NCI-H526 treated with DMSO at 0.1 percent for 48 hours (cell line): ENCODE measurements around the gene UTS2R.

ENCODE experiments used
- DNase-seq: peaks from one replicate; lab custom pipeline; 2025; lab: John Stamatoyannopoulos, UW

The UTS2R gene

DNA sequence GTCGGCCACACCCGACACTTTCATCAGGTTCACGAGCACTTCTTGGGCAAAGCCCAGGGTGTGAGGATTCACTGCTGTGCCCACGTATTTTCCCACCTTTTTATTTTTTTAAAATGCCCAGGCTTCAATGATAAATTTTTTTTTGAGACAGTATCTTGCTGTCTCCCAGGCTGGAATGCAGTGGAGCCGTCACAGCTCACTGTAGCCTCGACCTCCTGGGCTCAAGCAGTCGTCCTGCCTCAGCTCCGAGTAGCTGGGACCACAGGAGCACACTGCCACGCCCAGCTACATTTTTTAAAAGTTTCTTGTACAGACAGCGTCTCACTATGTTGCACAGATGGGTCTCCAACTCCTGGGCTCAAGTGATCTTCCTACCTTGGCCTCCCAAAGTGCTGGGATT, 17.8 kb downstream of the UTS2R start:
- no peak for DNase-seq

DNA sequence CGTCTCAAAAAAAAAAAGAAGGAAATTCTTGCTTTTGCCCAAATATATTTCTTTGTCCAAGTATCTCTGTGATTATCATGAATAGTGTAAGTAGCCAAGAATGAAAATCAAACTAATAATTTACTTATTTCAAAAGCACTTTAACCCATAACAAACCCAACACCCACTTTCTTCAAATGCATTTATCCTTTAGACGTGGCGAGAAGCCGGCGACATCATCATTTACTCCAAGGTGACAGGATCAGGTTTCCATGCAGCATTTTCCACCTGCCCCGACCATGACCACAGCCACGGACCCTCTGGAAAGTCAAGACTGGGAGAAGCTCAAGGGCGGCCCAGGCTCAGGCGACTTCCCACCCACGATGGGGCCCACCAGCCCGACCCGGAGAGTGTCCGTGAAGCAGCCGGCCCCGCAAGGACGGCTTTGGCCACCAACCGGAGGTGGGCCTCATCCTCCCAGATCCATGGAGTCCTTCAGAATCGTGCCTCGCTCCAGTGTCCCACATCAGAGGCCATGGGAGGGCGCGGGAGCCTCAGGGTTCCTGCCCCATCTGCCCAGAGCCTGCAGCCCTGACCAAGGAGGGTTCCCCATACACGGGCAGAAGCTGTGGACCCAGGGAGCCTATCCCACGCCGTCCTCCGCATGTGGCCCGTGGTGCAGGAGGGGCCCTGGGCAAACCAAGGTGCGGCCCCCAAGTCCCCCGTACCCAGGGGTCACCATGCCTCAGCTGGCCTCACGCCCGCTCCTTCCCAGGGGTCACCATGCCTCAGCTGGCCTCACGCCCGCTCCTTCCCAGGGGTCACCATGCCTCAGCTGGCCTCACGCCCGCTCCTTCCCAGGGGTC, 18.7 kb downstream of the UTS2R start:
- no peak for DNase-seq

GRCh38 chr17:82390860-82391435, 19.4 kb downstream of the UTS2R start:
- DNase-seq, result no peak

- no peak for DNase-seq
Observed at GRCh38 chr17:82391496-82392066, 20.0 kb downstream of the UTS2R start.

GRCh38 chr17:82392209-82392920, 20.8 kb downstream of the UTS2R start:
- DNase-seq, result no peak

- DNase-seq, result no peak
Observed at GRCh38 chr17:82392941-82393340, 21.4 kb downstream of the UTS2R start.

GRCh38 chr17:82394278-82394677, 22.7 kb downstream of the UTS2R start:
- no peak for DNase-seq

GRCh38 chr17:82396601-82397435, 25.3 kb downstream of the UTS2R start:
- DNase-seq, result no peak

GRCh38 chr17:82397449-82398335, 26.1 kb downstream of the UTS2R start:
- no peak for DNase-seq

DNA sequence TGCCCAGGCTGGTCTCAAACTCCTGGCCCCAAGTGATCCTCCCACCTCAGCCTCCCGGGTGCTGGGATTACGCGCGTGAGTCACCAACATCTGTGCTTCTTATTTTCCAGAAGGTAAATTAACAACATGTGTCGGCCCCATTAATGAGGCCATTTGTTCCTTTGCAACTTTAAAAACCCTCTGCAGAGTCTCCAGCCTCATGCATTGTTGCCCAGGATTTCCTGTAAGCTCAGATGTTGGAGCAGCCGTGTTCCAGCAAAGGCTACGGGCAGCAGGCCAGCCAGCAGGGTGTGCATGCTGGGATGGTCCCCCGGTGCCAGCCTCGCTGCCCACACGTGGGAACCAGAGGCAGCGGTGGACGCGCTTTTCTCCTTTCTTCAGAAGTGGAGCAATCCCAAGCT, 27.5 kb downstream of the UTS2R start:
- no peak for DNase-seq

DNA sequence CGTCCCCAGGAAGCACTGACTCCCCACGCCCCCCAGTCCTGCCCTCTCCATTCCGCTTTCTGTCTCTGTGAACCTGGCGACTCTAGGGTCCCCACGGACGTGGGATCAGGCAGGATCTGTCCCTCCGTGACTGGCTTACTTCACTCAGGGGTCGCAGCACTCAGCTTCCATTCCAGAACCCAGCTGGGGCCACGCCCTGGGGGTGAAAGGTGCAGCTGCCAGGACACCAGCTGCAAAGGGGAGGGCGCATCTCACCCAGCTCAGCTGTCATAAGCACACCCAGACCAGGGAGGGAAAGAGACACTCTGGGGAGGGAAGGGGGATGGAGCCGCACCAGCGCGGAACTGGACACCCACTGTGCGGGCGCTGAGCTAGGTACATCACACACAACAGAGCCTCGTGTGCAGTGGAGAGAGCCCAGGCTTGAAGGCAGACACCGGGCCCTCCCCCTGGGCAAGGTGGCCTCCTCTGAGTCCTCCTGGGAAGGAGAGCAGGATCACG, 28.1 kb downstream of the UTS2R start:
- DNase-seq, result no peak

- DNase-seq, result no peak
Observed at GRCh38 chr17:82400206-82400605, 28.6 kb downstream of the UTS2R start.

GRCh38 chr17:82400830-82401229, 29.3 kb downstream of the UTS2R start:
- DNase-seq, result no peak

GRCh38 chr17:82402865-82403264, 31.3 kb downstream of the UTS2R start:
- no peak for DNase-seq

DNA sequence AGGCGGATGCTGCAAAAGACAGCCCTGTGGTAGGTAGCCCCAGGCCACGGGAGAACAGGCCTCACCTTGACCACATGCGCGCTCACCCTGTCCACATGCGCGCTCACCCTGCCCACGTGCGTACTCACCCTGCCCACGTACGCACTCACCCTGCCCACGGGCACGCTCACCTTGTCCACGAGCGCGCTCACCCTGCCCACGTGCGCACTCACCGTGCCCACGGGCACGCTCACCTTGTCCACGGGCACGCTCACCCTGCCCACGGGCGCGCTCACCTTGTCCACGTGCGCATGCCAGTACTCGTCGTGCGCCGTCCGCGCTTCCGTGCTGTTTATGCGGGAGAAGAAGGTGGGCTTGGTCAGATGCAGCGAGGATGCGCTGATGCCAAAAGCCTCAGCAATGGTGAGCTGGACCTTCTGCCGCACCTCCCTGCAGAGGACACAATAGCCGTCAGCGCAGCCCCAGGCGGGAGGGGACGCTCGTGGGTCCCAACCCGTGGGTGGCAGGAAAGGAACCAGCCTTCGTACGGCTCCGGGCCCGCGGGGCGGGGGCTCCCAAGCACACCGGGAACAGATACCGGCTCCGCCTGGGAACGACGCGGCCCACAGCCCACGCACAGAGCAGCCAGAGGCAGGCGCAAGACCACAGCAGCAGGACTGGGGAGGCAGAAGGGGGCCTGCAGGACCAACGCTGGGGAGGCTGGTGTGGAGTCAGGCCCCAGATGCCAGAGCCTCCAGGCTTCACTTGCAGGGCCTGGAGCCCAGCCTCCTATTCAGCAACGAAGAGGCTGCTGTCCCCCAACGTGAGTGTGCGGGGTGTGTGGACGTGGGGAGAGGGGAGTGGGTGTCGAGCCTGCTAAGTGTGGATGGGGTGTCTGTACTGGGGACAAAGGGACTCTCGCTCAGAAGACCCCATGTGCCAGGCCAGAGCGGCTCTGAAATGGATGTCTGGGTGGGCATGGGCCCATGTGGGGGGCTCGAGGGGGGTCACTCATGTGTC, 32.4 kb downstream of the UTS2R start:
- DNase-seq, result no peak

DNA sequence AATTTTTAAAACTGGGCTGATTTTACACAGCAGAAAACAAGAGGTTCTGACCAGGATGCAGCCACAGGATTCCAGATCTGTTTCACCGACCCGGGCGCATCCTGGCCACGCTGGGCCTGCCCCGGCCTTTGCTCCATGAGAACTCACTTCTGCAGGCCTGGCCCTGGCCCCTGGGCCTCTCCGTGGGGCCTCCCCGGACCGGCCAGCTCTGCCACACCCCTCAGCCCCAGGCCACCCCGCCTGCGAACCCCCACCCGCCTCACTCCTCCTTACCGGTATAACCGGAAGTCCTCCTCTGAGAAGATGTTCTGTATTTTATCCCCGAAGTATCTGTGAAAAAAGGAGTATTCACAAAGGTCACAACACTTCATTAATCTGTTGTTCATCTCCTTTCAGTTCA, 33.5 kb downstream of the UTS2R start:
- DNase-seq, result no peak

DNA sequence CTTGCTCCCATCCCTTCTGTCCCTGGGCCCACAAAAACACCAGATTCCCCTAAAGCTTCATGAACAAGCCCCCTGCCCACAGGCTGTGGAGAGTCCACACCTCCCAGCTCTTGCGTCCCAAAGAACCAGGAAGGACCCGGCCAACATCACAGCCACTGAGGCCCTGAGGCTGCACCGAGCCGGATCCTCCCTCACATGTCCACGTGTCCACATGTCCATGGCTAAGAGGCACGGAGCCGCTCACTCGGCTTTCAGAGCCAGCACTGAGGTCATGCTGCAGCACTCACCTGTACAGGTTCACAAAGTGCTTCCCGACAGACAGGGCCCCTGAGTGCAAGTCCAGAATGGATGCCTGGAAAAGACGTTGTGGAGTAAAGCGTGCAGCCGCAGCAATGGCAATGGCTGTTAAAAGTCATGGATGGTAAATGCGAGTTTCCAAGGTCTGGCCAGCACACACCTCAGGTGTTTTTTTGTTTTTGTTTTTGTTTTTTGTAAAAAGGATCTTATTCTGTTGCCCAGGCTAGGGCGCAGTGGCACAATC, 34.6 kb downstream of the UTS2R start:
- no peak for DNase-seq

GRCh38 chr17:82407255-82407654, 35.7 kb downstream of the UTS2R start:
- no peak for DNase-seq

DNA sequence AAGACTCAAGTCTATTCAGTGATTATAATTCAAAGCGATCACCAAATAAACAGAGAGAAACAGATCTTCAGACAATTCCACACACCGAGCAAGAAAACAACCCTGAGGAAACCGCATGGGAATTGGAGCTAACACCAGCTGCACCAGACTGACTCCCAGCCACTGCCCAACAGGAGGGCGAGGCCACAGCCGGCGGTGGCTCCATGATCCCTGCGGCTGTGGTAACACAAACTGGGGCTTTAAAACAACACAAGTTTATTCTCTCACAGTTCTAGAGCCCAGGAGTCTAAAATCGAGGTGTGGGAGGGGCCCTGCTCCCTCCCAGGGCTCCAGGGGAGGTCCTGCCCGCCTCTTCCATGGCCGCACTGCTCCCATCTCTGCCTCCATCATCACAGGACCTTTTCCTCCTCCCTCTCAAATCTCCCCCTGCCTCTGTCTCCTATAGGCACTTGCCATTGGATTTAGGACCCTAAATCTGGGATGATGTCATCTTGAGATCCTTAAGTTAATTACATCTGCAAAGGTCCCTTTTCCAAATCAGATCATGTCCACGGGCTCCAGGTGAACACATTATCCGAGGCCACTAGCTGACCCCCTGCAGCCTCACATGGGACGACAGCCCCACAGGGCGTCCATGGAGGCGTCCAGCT, 36.8 kb downstream of the UTS2R start:
- no peak for DNase-seq
